Erythroblast (primary cell): ENCODE measurements around the gene AP2A1.

Source experiments
- GATA1 ChIP-seq: IDR thresholded peaks from 2 replicates; pipeline ENCODE4 v1.6.1; 2011; ENCODE audit warnings: low read depth, mild to moderate bottlenecking, control low read depth, low read length, moderate library complexity
- POLR2A ChIP-seq: IDR thresholded peaks from 2 replicates; pipeline ENCODE4 v1.6.1; 2011; ENCODE audit warnings: mild to moderate bottlenecking, low read length

DNA sequence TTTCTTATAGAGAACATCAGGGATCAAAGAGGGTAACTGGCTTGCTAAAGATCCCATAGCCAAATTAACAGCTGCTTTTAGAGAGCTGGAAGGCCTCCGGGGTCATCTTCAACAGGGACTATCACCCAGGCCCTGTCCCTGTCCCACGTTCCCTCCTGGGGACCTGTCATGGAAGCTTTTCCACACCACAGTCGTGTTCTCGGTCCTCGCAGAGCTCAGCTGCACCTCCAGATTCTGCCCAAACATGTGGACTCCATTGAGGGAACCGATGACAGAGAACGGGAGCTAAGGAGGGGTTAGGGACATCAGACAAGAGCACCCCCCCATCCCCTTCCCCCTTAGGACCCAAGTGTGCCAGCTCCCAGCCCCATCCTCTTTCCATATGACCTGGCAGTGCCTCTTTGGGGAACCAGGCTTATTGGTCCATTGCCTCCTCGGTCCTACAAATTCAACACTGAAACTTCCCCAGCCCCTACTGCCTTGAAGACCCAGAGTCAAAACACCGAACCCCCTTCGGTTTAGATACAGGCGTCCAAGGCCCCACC lies 45.7 kb downstream of the AP2A1 start:
- TF ChIP-seq POLR2A (no peak), GATA1 (no peak)
